Loucy (cell line): ENCODE data around the gene CFAP97.

Experiments
- CTCF ChIP-seq: fragments of 200-600 bp; sonication (generic); conservative IDR thresholded peaks from 2 replicates; pipeline ENCODE4 v1.5.1; 2014; ENCODE audit warnings: mild to moderate bottlenecking, antibody characterized with exemption, low read length
- EZH2phosphoT487 ChIP-seq: fragments of 200-600 bp; IDR thresholded peaks from 2 replicates; pipeline ENCODE4 v1.6.1; 2018; ENCODE audit warnings: antibody characterized with exemption, mild to moderate bottlenecking, moderate library complexity, borderline replicate concordance

- no peak for TF ChIP-seq CTCF
- no peak for TF ChIP-seq EZH2phosphoT487
These were observed 60.7 kb downstream of the CFAP97 start, which contains the start of gene SLC25A4 for GRCh38 chr4:185142912-185143600.
